OCI-M1 (cell line): ENCODE data around the gene IRX2.

Experiments used
- DNase-seq: peaks from one replicate; lab custom pipeline; 2025; lab: John Stamatoyannopoulos, UW

Gene IRX2

DNA sequence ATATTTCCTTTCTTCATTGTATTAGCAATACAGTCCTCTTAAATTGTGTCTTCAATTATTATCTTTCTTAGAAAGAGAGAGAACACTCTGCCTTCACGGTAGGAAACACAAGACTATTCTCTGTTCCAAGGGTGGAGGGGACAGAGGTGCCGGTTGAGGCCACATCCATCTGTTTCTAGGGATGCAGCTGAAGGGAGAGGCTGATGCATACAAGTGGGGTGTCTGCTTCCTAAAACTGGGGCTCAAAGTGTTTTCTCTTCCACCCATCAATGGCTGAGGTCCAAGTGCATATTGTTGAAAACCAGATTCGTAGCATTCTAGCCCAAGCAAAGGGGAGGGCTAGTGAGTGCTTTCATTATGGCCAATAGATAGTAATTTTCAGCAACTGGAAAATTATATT is 9.5 kb downstream of the IRX2 start:
- no peak for DNase-seq

DNA sequence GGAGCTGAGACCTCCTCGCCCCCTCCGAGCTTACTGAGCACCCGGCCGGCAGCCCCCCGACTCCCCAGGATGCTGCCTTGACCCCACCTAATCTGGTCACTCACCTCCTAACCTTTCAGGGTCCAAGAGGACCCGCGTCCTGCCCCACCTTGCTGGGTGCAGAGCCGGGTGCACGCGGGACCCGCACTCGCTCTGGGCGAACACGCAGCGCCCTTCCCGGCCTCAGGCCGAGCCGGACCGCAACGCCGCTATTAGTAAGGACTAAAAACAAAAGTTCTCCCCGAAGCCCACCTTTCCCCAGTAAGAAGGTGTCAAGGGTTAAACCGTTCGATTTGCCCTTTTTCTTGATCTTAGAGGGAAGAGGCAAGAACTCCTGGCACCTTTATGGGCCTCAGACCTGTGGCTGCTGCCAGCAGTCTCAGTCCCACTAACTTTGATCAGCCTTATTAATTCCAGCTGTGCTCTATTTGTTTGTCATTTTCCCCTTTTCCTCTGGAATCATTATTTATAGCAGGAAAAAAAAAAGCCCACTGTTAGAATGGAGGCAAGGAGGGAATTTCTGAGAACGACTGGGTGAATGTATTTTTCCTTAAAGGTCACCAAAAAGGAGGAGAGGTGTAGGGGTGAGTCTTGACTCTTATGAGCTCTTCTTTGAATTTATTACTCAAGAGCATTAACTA is 10.5 kb downstream of the IRX2 start:
- DNase-seq: no peak

DNA sequence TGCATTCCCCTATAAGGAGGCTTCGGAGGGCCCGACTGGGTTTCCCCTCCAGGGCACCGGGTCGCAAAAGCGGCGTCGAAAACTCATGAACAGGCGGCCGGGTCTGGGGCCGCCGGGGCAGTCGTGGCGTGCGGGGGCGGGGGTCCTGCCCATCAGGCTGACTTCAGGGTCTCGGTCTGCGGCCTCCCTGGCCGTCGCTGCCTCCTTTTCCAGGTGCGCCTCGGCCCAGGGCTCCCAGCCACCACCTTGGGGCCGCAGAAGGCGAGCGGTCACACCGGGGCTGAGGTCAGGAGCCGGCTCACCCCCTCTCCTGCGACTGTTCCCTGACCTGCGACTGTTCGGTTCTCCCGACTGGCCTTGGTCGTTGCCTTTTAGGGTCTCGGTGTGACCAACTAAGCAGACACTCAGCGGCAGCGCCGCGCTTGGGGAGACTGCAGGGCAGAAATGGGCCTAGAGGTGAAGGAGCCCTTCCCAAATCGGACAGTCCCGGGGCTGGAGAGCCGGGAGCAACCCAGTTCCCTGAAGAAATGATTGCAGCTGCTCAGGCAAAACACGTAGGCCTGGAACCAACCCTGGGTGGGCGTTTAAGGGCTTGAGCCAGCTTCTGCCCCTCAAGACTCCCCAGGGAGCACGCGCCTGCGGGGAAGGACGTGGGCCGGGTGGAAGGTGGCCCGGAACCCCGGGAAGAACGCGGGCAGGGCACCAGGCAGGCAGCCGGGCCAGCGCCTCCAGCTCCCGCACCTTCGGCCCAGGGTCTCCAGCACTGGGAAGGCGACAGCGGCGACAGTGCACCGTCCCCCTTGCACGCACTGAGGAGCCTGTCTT is 11.2 kb downstream of the IRX2 start:
- DNase-seq: no peak

DNA sequence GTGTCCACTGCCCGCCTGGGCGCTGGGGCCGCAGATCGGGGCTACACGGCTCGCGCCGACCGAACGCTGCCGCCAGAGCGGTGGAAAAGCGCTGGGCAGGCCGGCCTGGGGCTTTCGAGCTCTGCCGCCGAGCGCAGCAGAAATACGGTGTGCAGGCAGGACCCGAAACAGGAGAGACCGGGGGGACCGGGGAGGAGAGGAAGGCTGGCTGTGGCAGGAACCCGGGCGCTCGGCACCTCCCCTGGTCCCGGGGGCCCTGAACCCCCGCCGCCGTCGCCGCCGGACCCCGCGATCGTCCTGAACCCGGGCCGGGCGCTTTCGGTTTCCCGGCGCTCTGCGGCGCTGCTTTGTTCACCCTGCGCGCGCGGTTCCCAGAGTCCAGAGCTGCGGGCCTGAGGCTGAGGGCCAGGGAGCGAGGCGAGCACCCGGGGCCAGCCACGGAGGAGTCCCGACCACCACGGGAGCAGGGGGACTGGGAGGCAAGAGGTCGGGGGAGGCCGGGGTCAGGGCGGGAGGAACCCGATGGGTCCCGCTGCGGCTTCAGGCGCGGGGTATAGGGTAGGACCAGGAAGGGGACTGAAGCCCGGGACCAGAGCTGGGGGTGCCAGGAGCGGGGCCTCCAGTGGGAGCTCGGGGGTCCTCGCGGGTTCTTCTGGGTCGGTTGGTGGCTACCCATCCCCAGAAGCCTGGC is 12.0 kb downstream of the IRX2 start:
- no peak for DNase-seq

DNA sequence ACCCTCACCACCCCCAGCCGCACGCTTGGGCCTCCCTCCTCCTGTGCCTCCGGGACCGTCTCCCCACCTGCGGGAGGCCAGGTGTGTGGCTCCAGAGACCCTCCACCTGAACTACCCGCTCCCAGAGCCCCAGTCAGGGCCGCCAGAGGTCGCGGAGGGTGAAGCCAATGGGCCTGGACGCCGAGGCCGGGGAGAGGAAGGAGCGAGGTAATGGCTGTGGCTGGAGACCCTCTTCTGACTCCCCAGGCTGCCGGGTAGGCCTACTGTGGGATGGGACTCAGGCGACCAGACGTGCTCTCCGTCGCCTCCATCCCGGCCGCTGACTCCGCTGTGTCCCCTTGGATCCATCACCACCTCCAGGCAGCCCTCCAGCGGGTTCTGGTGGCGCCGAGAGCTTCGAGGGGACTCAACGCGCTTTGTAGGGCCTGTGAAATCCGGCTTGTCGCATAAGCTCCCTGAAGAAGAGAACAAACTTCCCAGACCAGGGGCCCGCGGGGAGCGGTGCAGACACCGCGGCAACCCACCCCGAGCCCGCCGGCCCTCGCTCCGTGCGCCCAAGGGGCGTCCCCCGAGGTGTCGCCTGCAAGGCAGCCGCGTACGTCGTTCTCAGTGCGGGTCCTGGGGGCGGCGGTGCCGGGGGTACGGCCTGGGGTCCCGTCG is 12.6 kb downstream of the IRX2 start:
- no peak for DNase-seq

DNA sequence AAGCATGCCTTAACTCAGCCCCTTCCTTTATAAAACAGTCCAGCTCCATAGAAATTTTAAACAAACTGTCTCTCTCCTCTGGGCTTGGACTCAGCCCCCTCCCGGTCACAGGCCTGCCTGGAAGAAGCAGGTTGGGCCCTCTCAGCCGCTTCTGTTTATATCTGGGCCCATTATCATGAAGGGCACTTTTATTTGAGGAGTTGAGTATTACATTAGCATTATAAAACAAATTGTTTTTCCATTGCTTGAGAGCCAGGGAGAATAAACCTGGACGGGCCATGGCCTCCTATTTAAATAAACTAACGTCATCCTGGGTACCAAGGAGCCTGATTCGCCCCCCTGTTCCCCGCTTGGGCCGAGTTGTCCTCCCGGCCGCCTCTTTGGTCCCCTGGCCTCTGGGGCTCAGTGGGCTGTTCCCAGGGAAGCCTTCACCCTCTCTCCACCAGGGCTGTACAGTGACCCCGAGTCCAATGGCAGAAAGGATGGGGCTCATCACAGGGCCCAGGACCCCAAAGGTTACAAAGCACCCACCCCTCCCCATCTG is 13.2 kb downstream of the IRX2 start:
- no peak for DNase-seq

DNA sequence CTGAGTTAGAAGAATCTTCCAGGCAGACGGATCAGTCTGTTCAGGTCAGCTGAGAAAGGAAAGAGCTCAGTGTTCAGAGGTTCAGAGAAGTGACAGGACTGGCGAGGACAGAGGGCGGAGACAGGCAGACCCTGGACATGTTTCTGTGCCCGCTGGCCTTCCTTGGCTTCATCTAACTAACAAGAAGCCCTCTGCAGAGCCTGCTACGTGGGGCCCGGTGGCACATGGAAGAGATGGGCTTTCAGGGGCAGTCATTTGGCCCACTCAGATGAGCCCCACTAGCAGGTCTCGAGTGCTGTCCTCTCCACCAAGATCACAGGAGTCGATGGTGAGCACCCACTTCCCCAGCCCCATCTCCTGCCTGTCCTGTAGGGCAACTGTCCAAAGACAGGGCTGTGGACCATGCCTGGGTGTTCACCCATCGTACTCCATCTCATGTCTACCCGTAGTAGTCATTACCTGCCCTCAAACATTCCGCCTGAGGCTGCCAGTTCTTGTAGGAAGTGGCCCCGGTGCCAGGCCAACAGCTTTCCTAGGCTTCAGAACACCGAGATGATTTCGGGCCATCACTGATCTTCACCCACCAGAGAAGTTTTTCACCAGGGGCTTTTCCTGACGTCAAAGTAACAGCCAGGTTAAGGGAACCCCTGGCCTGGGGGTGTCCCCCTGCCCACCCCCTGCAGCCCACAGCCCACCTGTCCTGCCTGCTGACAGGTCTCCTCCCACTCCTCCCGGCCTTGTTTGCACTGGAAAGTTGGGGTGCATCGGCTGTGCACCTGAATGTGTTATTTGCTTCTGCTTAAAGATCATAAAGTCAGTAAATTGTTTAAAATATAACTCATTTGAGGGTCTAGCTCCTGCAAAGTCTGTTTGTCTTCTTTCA is 14.0 kb downstream of the IRX2 start:
- no peak for DNase-seq

DNA sequence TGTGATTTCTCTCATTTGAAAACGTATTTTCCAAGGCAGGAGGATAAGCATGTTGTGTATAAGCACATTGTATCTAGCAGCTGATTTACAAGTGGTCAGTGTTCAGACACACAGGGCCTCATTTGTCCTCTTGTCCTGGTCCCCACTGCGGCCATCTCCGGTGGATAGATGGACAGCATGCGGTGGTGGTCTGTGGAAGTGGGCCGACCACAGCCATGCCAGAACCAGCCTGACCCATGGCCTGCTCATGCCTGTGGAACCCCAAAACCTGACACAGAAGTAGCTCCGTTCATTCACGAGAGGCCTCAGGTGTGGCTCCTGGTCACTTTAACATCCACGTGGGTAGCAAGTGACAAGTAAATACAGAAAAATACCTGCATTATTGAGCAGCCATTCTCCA is 14.6 kb downstream of the IRX2 start:
- no peak for DNase-seq

DNA sequence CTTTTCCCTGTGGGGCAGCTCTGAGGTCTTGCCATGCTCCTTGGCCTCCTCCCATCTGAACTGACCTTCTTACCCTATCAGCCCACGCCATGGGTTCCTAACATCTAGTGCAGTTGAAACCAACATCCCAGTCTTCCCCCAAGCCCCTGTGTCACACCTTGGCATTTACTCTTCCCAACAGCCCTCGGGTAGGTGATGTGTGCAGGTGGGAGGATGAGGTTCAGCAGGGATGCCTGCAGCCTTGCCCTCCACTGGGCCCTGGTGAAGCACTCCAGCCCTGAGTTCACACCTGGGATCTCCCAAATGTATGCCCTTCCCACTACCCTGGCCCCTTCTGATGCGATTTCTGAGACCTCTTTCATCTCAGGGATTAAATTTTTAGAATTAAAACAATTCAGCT is 15.5 kb downstream of the IRX2 start:
- DNase-seq: no peak

DNA sequence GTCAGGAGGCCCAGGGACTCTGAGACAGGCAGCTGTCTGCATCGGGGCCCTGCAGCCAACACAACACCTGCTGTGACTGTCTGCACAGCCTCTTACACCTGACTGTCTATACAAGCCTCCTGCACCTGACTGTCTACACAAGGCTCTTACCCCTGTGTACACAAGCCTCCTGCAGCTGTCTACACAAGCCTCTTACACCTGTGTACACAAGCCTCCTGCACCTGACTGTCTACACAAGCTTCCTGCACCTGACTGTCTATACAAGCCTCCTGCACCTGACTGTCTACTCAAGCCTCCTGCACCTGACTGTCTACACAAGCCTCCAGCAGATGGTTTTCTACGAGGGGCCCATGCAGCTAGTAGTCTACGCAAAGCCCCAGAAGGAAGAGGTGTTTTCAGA is 18.6 kb downstream of the IRX2 start:
- no peak for DNase-seq

DNA sequence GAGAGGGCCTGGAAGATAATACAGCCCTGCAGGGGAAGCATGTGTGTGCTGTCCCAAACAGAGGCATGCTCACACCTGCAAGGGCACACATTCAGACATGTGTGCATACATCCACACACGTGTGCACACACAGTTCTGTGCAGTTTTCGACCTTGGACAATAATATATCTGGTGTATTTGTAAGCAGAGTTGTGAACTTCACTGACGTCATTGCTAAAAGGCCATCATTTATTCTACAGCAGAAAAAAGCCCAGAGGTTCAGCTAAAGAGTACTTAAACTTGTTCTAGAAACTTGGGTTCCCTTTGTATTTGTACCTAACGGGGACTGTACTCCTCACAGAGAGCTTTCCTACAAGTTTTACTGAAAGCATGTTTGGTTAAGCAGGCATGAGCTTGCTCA is 19.5 kb downstream of the IRX2 start:
- no peak for DNase-seq

DNA sequence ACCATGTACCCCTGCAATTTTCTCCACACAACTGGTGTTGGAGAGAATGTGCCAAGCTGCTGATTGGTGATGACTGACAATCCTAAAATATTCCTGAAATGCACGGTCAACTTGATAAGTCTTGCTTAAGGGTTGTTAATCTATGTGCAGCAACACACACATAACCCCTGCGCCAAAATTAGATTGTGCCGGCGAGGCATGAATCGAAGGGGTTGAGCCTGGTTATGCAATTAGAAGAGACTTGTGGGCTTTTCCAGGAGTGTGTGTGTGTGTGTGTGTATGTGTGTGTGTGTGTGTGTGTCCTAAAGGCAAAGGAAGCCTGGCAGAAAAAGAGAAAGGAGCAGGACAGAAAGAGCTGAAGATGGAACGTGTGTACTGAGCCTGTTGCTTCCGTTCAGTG is 22.3 kb downstream of the IRX2 start:
- DNase-seq: no peak

DNA sequence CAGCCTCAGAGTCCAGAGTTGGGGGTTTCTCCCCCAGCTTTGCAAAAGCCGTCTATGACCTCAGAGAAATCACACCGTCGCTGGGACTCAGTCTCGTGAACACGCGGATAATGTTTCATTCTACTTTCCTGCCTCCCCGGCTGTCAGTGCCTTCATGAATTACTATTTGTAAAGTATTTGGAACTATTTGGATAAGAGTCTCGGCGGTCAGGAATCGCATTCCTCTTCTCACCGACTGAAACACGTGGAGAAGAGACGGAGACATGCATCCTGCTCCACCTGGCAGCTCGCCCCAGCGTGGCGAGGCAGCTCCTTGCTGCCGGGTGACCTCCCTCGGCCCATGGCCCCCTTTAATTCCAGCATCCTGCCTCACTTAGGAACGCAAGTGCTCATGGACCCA is 23.9 kb downstream of the IRX2 start:
- no peak for DNase-seq

DNA sequence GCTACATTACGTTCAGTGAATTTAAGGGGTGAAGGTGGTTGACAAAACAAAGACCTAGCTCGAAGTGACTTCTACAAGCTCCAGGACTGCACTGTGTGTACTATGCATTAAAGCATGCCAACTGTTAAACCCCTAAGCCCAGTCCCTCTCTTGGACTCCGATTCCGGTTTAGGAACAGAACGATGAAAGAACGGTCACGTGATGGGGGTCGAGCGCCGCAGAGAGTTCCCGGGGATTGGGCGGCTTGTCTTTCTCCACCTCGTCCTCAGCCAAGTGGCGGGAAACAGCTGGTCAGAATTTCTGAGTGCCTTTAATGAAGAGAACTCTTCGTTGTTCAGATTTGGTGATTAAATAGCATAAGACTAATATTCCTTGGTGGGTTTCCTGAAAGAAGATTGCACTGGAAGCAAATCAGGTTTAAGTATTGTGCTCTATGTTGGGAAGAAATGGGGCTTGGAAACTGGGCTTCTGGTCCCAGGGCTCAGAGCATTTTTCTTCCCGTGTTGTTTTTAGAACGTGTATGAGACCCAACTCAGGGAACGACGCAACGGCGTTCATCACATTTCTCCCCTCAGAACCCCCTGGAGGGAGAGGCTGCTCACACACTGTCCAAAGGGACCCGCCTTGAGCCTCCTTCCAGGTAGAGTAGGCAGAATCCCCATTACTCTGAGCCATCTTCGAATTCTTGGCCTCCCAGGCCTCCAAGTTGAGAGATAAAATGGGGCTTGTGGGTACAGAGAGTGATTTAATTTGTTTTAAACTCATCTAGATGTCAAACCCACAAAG is 25.3 kb downstream of the IRX2 start:
- DNase-seq: no peak

DNA sequence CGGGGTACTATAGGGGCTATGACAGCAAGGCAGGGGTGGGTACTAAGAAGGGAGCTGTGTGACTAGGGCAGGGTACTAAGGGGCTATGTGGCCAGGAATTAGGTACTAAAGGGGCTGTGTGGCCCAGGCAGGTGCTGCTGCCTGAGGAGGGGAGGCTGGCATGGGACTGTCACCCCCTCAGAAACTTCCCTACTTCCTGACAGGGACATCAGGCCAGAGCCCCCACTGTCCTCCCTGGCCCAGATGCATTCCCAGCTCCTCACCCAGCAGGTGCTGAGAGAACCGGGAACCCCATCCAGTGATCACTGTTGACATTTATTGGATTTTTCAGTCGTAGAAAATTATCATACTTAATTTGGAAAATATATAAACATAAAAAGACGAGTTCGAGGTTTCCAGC is 26.6 kb downstream of the IRX2 start:
- DNase-seq: no peak

DNA sequence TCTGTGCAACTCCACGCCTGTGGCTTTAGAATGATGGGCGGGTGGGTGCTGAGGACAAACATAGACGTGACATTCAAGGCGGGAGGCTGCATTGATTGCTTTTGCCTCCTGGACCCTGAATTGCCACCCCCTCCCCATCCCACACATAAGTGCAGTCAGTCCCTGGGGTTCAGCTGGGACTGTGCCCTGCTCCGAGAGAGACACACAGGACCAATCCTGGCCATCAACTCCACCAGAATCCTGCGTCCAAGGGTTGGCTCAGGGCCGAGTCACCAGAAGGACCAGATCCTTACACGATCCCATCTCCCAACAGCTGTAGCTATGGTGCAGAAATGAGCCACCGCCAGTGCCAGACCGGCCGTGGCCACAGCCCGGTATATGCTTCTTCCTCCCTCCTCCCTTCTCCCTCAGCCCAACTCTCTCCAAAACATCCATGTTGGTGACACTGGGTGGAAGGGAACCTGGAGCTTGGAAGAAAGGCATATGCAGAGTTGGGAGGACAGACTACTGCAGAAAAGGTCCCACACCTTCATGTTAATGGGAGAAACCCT is 27.4 kb downstream of the IRX2 start:
- no peak for DNase-seq

DNA sequence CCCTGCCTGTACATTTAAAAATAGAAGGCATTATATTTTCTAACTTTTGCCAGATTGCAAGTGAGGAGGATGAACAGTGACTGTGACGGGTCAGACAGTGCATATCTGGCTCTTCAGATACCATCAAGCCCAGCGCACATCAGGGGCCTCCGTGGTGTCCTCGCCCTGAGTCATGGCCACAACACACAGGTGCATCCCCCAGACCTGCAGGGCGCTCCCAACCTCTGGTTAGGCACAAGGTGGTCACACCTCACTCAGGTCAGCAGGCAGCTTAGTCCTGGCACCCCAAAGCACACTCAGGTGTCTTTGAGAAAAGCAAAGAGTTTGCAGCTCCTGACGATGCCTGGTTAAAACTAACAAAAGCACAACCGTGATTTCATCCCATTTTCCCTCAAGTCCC is 28.6 kb downstream of the IRX2 start:
- DNase-seq: no peak

DNA sequence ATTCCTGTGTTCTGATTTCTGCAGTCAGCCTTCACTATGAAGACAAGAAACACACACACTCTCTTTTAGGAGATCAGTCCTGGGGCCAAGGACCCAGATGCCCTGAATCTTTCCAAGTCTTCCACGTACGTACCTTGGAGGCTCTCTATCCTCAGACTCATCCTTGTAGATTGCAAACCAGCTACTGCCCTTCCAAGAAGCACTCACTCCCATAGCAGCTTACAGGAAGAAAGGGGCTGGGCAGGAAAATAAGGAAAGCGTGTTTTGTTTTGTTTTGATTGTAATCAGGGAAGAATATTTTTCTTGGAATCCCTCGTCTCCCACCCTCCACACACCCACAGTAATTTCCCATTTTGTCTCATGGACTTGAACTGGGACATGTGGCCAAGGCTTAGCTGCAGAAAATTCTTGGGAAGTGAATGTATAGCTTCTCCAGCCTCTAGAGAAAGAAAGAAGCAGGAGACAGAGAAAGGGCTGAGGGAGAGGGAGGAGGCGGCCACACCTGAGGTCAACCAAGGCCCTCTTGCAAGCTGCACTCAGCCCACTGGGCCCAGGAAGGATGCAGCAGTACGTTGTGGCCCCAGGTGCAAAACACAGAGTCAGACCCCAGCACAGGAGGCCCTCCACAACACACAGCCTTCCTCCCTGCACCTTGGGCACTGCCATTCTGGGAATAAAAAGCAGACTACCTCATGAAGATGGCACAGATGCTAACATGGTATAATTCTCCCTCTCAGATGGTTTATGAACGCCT is 29.9 kb downstream of the IRX2 start:
- no peak for DNase-seq

DNA sequence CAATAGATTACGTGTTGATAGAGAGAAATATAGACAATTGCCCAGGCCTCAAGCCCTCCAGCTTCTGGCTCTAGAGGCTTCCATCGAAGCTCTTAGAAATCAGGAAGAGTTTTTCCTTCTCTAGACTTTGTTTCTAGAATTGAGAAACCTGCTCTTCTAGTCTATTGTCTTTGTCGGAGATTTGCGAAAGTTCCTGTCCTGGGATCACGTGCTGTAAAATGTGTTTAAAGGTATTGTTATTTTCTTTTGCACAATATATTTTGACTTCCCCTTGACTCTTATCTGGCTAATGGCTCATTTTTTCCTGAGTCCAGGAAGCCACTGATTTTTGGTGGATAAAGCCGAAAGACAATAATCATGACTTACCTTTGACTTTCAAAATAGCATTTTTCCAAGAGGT is 32.1 kb downstream of the IRX2 start:
- DNase-seq: no peak

DNA sequence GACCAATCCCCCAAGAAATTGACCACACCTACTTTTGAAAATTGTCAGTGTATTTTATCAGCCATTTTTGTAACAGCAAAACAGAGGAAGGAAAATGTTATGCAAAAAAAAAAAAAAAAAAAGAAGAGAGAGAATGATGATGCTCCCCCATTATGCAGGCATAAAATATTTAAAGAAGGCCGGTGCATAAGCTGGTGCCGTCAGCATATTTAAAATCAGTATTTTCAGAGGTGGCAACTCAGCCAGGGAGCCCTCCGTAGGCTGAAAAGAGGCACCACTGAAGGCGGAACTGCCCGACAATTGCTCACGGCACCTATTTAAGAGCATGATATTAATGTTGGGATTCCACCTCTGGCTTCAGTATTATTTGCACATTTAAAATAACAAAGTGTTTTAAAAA is 33.4 kb downstream of the IRX2 start:
- DNase-seq: no peak
